Natural killer cell (primary cell): ENCODE measurements around the gene TMEM63B. TPM values are rescaled to one million over a fixed set of nuclear protein-coding genes. Genes with fewer than 3 reads are reported as not detected.

Source experiments
- ATAC-seq, 3 donors: fragments of 150-1000 bp in 2 of 3; fragments of 200-7000 bp in 1 of 3; cut with Tn5 transposase; 1 replicate in 1 of 3; 2 replicates in 2 of 3; pipeline ENCODE4 v1.10.0; 2021; ENCODE audit warnings: mild to moderate bottlenecking in 2 of 3, moderate library complexity in 2 of 3
- DNase-seq, 2 donors: peaks; one replicate each; pipeline versions ENCODE4 v3.0.0 to v3.0.0-alpha.2; 2013 to 2021; ENCODE audit warnings: mixed read lengths in 1 of 2
- H3K27ac ChIP-seq: one replicate; pipeline ENCODE4 v1.5.1; 2013; ENCODE audit warnings: mild to moderate bottlenecking, low read length
- H3K27me3 ChIP-seq: one replicate; pipeline ENCODE4 v1.6.1; 2013; ENCODE audit warnings: low read length; ENCODE audit not compliant: control insufficient read depth, insufficient read depth
- H3K36me3 ChIP-seq: one replicate; pipeline ENCODE4 v1.6.1; 2013; ENCODE audit warnings: low read length; ENCODE audit not compliant: control insufficient read depth, insufficient read depth
- H3K4me1 ChIP-seq: one replicate; pipeline ENCODE4 v1.6.1; 2013; ENCODE audit warnings: low read length; ENCODE audit not compliant: control insufficient read depth, insufficient read depth
- H3K4me3 ChIP-seq: one replicate; pipeline ENCODE4 v1.5.1; 2013; ENCODE audit warnings: low read length
- H3K9me3 ChIP-seq: one replicate; pipeline ENCODE4 v1.6.1; 2013; ENCODE audit warnings: low read length; ENCODE audit not compliant: control insufficient read depth, insufficient read depth
- H3K27ac Mint-ChIP-seq, 2 donors: one replicate each; pipeline ENCODE4 v1.8.0; 2022; ENCODE audit warnings: mild to moderate bottlenecking in 2 of 2, mixed read lengths in 2 of 2, moderate library complexity in 1 of 2
- H3K27me3 Mint-ChIP-seq, 2 donors: one replicate each; pipeline ENCODE4 v1.8.0; 2022; ENCODE audit warnings: low read depth in 2 of 2, mixed read lengths in 2 of 2
- H3K36me3 Mint-ChIP-seq: one replicate; pipeline ENCODE4 v1.8.0; 2022; ENCODE audit warnings: mixed read lengths
- H3K4me1 Mint-ChIP-seq, 2 donors: one replicate each; pipeline ENCODE4 v1.8.0; 2022; ENCODE audit warnings: mixed read lengths in 2 of 2
- H3K4me3 Mint-ChIP-seq: one replicate; pipeline ENCODE4 v1.8.0; 2022; ENCODE audit warnings: mild to moderate bottlenecking, moderate library complexity, mixed read lengths
- H3K9me3 Mint-ChIP-seq, 2 donors: one replicate each; pipeline ENCODE4 v1.8.0; 2022; ENCODE audit warnings: mixed read lengths in 2 of 2
- CTCF ChIP-seq: fragments of 200-600 bp; IDR thresholded peaks from one replicate; pipeline ENCODE4 v1.8.0; 2022; ENCODE audit warnings: antibody characterized with exemption
- WGBS: methylation state at CpG from one replicate; pipeline ENCODE4 v1.1.7; 2013; ENCODE audit warnings: missing lambda C conversion rate; ENCODE audit not compliant: insufficient coverage; 5-methylcytosine and 5-hydroxymethylcytosine counted together
- intact Hi-C: fragments of 100-400 bp; cut with micrococcal nuclease; formaldehyde crosslinking; loops from one replicate; pipeline ENCODE4 v1.14.2; 2022
- total RNA-seq, 4 donors: library from RNA; stranded (reverse); fragments of 120-200 nt in 1 of 4; gene quantifications; one replicate each; pipeline versions ENCODE4 v1.2.3 to v1.2.4, GENCODE V29; 2013 to 2022

The TMEM63B gene
- total RNA-seq, 3 donors from 2014 or later (not counting 1 experiment from before 2014, with no cell fraction given), result 24.7 to 30.8 (median 28.1) TPM

GRCh38 chr6:44126320-44127149, 819 bp upstream of the TMEM63B start:
- Histone ChIP-seq H3K27ac (peak overlapping the region; percentile 89), H3K4me1 (peaks cover 55% of the 10 kb centered on the region), H3K36me3 (no peaks in the 10 kb centered on the region), H3K27me3 (no peaks in the 10 kb centered on the region), H3K4me3 (peak overlapping the region; percentile 81), H3K9me3 (no peaks in the 10 kb centered on the region)
- peak; percentile 68 to 84 (median 73) for ATAC-seq
- intact Hi-C loops, result no loop called here
- H3K27ac Mint-ChIP-seq, result peak overlapping the region; percentile 97 to 100
- peaks cover 51 to 57% of the 10 kb centered on the region in 2 donors for H3K4me1 Mint-ChIP-seq
- WGBS, result 3% methylated on average over 25 of the region's 31 CpGs
- peak; percentile 68 to 88 for DNase-seq
- peak overlapping the region; percentile 96 for H3K4me3 Mint-ChIP-seq
- no peak for TF ChIP-seq CTCF
- H3K36me3 Mint-ChIP-seq, result no peaks in the 10 kb centered on the region
- H3K27me3 Mint-ChIP-seq, result no peaks in the 10 kb centered on the region
- no peaks in the 10 kb centered on the region for H3K9me3 Mint-ChIP-seq

GRCh38 chr6:44128020-44128917, 915 bp downstream of the TMEM63B start:
- no peak for TF ChIP-seq CTCF
- H3K9me3 ChIP-seq, result no peaks in the 10 kb centered on the region
- H3K27me3 ChIP-seq, result no peaks in the 10 kb centered on the region
- Mint-ChIP-seq H3K27me3 (no peaks in the 10 kb centered on the region), H3K4me1 (peaks cover 45 to 48% of the 10 kb centered on the region in 2 donors), H3K4me3 (peak overlapping the region; percentile 84), H3K27ac (peak overlapping the region; percentile 64 to 100), H3K36me3 (no peaks in the 10 kb centered on the region), H3K9me3 (no peaks in the 10 kb centered on the region)
- peak overlapping the region; percentile 89 for H3K4me3 ChIP-seq
- H3K4me1 ChIP-seq, result peaks cover 39% of the 10 kb centered on the region
- WGBS, result 15% methylated on average over 49 of the region's 49 CpGs
- intact Hi-C loops, result no loop called here
- peak; percentile 24 to 31 for DNase-seq
- no peak for ATAC-seq
- no peaks in the 10 kb centered on the region for H3K36me3 ChIP-seq
- no peak overlapping the region for H3K27ac ChIP-seq

- H3K36me3 ChIP-seq, result peaks cover 4% of the 10 kb centered on the region
- Mint-ChIP-seq H3K27me3 (no peaks in the 10 kb centered on the region), H3K4me1 (peaks cover 30 to 40% of the 10 kb centered on the region in 2 donors), H3K9me3 (no peaks in the 10 kb centered on the region), H3K4me3 (peak overlapping the region; percentile 68), H3K36me3 (no peaks in the 10 kb centered on the region), H3K27ac (peak overlapping the region in 1 of 2 donors; percentile 64)
- H3K27ac ChIP-seq, result no peak overlapping the region
- WGBS, result 67% methylated on average over 2 of the region's 2 CpGs
- H3K27me3 ChIP-seq, result no peaks in the 10 kb centered on the region
- no peak for DNase-seq
- no peak for ATAC-seq
- H3K4me1 ChIP-seq, result peaks cover 25% of the 10 kb centered on the region
- no peaks in the 10 kb centered on the region for H3K9me3 ChIP-seq
- no peak overlapping the region for H3K4me3 ChIP-seq
- intact Hi-C loops, result no loop called here
- no peak for TF ChIP-seq CTCF
These were observed 2.5 kb downstream of the TMEM63B start for GRCh38 chr6:44129841-44130322.
